Measurements from ENCODE around the gene RPLP2.

Gene RPLP2

DNA sequence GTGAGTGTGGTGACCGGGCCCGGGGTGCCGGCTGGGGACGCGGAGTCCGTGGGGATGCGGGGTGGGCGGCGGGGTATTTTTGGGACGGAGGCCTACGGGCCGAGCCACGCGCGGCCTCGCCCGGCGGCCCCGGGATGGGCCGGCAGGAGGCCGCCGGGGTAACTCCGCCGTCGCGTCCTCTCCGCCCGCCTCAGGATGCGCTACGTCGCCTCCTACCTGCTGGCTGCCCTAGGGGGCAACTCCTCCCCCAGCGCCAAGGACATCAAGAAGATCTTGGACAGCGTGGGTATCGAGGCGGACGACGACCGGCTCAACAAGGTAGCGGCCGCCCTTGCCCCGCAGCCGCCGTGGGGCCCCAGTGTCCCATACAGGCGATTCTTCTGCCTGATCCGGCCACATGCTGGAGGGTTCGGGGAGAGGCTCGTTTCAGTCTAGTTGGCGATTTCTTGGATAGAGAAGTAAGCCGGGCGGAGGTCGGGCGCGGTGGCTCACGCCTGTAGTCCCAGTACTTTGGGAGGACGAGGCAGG lies 337 bp downstream of the RPLP2 start:
- DNase-seq = no peak

DNA sequence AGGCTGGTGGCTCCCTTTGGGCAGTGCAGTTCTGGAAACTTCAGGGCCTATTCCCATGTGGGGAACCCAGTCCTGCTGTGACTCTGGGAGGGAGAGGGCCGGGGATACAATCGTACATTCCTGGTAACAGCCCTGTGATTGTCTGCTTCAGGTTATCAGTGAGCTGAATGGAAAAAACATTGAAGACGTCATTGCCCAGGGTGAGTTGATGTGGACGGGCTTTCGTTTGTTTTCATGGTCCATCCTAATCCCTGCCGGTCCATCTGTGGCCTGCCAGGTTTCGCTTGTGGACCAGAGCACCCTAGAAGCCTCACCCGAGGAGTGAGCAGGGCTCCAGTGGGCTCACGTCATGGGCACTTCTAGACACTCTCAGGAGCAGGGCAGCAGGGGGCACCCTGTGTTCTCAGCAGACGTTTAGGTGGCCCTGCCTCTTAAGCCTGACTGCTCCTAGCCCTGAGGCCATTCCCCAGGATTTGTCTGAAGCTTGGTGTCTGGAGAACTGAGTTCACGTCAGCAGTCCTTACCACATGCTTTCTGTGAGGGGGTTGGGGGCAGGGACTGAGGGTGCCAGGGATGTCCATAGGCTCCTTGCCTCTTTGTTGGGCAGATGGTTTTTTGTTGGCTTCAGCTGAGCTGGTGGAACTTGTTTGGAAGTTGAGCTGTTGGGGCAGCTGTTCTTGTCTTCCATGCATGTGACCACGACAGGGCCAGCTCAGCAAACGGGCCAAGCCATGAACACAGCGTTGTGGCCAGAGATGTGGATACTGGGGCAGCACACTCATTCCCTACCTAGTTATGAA lies 1.9 kb downstream of the RPLP2 start:
- DNase-seq = no peak

DNA sequence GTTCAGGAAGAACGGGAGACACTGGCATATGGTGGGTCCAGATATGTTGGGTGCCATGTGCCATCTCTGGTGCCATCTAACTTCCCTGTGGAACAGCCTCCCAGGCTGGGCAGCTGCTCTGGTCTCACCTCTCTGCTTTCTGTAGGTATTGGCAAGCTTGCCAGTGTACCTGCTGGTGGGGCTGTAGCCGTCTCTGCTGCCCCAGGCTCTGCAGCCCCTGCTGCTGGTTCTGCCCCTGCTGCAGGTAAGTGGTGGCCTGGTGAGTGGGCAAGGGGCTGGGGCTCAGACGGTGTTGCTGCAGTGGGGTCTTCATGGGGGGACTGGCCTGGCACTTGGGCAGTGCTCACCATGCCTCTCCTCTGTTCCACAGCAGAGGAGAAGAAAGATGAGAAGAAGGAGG lies 2.6 kb downstream of the RPLP2 start:
- DNase-seq = no peak

DNA sequence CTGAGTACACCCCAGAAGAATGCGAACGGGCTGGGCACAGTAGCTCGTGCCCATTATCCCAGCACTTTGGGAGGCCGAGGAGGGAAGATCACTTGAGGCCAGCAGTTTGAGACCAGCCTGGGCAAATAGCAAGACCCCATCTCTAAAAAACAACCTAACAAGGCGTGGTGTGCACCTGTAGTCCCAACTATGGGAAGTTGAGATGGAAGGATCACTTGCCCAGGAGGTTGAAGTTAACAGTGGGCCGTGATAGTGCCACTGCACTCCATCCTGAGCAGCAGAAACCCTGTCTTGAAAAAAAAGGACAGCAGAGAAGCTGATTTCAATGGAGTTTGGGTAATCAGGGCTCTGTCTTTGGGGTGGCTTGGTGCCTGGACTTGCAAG lies 3.3 kb downstream of the RPLP2 start:
- no peak for DNase-seq

DNA sequence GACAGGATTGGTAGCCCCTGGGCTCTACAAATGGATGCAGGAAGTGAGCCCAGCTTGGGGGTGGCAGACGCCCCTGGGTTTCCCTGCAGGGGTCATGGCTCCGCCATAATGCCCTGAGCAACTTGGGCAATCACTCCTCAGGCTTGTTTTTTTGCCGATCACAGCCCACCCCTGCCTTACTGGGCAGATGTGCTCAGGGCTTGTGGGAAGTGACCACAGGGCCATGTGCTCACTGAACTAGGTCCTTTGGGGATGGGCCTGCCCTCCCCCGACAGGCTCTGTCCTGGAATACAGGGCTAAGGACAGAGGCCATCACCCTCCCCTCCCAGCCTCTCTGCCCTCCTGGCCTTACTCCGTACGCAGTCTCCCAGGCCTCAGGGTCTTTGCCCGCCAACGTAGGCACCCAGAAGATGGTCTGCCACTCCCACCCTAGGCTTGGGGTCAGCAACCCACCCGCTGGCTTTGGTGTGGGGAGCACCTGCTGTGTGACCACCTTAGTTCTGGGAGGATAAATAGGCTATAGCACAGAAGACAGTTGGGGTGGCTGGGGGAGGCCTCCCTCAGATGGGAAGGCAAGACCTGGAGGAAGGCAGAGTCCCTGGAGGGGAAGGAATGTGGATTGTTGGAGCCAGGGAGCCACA lies 3.8 kb downstream of the RPLP2 start:
- no peak for DNase-seq

DNA sequence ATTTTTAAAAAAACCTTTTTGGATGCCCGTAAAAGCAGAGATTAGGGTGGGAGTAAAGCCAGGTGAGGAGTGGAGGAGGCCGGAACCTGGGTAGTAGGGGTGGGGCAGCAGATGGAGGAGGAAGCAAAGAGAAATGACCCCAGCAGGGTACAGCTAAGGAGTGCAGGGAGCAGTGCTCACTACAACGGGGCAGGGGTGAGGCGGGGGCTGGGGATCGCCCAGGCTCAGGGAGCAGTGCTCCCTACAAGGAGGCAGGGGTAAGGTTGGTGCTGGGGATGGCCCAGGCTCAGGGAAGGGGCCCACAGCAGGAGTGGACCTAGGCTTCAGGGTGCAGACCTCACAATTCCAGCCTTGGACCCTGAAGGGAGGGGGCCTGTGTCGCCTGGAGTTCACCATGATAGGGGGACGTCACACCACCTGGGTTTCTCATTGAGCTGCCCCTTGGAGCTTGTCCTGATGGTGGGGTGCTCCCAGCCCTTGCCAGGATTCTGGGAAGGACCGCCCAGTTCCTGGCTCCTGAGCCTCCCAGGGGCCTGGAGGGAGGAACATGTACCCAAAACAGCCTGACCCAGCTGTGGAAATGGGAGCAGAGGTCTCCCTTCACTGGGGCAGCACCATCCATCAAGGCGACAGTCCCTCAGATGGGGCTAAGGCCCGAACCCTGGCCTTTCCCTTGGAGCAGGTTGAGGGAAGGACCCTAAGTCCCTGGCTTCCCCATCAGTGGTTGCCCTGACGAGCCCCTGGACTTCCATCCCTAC lies 6.1 kb downstream of the RPLP2 start:
- DNase-seq = no peak

DNA sequence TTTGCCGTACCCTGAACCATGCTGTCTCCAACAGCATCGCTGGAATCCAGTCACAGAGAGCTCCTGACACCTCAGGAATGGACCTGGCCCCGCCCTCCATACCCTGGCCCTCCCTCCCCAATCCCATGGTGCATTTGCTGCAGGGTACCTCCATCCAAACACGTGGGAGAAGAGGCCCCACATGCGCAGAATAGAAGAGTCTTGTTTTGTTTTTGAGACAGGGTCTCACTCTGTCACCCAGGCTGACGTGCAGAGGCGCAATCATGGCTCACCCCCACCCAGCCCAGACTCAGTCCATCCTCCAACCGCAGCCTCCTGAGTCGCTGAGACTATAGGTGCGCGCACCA lies 6.6 kb downstream of the RPLP2 start:
- DNase-seq = no peak

DNA sequence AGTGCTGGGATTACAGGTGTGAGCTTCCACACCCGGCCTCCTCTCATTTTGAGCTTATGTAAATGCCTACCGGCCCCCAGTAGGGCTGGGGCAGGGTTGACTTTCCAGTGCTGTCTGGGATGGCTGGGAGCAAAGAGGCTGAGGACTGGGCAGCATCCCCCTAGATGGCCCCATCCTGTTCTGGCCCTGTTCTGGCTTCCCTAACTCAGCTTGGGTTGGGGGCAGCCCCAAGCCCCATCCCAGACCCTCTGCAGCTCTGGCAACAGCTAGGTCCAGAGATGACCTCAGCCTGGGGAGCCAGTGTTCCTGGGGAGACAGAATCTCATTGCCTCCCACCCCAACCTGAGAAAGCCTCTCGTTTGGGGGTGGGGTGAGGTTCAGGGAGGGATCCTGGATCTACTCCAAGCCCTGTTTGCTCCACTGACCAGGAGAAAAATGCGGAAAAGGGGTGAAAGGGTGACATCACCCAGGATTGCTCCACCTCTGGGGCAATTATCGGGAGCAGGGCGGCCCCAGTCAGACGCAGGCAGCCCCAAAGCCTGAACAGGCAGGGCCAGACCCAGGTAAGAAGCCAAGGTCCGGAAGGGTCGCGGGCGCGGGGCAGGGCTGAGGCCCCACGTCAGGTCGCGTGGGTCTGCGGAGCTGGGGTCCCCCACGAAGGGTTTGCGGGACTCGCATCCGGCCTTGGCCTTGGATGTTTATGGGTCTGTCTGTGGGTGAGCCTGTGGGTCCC lies 8.8 kb downstream of the RPLP2 start, which contains the start of gene PNPLA2:
Gene PNPLA2, plus strand, starts transcription at position 519 of the 733 bp plus-strand sequence. CDS start 805 bp downstream, outside the sequence.
- no peak for DNase-seq

DNA sequence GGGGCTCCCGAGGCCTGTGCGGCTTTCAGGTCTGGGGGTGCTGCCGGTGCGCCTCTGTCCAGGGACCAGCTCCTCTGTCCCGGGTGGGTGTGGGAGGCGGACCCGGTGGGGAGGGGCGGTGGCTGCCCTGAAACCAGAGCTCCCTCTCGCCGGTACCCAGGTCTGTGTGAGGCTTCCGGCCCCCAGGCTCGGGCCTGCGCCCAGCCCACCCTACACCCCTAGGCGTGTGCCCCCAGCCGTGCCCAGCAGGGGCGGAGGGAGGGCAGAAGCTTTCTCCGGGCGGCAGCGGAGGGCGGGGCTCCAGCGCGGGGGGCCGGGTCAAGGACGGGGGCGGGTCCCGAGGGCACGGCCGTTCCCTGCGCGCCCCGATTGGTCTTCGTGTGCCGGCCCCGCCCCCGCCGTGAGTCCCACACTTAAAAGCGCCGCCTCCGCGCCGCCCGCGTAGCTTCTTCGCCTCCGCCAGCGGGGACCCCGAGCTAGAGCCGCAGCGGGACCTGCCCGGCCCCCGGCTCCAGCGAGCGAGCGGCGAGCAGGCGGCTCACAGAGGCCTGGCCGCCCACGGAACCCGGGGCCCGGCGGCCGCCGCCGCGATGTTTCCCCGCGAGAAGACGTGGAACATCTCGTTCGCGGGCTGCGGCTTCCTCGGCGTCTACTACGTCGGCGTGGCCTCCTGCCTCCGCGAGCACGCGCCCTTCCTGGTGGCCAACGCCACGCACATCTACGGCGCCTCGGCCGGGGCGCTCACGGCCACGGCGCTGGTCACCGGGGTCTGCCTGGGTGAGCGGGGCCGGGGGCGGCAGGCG lies 9.6 kb downstream of the RPLP2 start:
- peak; percentile 90 for DNase-seq

DNA sequence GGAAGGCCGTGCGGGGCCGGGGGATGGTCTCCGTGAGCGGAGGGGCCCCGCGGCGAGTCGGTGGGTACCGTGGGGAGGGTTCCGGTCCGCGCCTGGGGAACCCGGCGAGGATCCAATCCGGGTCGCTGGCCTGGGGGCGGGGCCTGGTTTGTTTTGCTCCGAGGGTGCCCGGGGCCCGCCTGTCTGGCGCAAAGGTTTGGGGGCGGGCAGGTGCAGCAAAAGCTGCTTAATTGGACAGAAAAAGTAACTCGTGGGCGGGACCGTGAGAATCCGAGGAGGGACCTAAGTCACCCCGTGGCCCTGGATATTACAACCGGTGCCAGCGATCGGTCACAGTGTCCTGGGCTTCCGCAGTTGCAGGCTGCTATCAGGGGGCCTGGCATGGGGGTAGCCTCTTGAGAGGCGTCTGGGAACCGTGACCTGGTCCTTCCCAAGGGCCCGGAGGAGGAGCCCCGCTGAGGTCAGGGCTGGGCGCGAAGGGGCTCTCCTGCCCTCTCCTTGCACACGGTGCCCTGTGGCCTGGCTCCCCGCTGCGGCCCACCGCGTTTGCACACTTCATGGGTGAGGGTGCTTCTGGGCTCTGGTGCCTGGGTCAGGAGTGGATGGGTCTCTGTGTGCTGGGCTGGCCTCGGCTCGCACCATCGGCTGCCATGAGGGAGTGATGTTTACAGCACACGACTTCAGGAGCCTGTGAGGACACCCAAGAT lies 10.3 kb downstream of the RPLP2 start:
- DNase-seq = peak; percentile 95

DNA sequence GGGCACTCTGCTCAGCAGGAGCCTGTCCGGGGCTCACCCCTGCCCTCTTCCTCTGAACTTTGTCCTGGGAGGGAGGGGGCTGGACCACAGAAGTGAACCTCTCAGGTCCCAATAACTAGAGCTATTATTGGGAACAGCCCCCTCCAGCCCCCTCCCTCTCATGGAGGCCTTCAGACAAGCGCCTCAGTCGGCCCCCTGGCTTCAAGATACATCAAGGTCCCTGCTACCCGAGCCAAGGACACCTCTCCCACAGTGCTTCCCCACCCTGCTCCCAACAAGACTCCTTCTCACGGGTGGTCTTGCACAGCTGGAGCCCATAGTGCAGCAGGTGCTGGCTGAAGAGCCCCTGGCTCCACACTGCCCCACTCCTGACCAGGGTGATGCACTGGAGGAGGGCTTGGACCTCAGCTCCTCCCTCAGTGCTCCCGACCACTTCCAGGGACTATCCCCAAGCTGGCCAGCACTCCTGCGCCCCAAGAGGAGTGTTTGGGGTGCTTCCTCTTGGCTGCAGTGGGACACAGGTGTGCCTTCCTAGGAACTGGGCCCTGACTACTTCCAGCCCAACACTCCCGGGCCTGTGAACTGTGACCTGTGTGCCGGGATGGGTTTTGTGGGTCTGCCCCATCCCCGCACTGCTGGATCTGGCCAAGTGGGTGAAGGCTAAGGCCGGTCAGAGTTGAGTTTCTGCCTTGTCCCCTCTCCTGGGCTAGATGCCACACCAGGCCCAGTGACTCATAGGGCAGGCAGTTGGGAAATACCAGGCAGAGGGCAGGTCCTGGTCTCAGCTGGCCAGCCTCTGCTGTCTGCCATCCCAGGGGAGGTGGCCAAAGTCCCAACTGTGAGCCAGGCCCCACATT lies 11.1 kb downstream of the RPLP2 start:
- DNase-seq = no peak

DNA sequence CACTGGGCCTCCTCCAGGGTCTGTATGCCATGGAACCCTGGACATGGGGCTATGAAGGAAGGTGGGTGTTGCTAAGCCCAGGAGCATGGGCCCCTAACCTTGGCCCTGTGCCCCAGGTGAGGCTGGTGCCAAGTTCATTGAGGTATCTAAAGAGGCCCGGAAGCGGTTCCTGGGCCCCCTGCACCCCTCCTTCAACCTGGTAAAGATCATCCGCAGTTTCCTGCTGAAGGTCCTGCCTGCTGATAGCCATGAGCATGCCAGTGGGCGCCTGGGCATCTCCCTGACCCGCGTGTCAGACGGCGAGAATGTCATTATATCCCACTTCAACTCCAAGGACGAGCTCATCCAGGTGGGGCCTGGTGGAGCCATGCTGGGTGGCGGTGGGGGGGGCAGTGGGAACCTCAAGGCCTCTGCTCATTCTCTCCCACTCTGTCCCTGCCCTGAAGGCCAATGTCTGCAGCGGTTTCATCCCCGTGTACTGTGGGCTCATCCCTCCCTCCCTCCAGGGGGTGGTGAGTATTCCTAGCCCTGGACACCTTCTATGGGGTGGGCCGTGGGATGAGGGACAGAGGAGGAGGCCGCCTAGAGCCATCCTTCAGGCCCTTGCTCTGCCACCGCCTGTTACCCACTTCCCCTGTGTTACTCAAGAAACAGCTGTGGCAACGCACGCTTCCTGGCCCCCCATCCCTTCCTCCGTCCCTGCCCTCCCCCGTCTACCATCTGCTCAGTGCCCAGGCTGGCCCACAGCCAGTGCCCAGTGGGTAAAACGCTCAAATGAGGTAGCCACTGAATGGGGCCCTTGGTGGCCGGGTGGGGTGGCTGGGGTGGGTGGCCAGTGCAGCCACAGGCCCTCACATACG lies 12.0 kb downstream of the RPLP2 start:
- no peak for DNase-seq

DNA sequence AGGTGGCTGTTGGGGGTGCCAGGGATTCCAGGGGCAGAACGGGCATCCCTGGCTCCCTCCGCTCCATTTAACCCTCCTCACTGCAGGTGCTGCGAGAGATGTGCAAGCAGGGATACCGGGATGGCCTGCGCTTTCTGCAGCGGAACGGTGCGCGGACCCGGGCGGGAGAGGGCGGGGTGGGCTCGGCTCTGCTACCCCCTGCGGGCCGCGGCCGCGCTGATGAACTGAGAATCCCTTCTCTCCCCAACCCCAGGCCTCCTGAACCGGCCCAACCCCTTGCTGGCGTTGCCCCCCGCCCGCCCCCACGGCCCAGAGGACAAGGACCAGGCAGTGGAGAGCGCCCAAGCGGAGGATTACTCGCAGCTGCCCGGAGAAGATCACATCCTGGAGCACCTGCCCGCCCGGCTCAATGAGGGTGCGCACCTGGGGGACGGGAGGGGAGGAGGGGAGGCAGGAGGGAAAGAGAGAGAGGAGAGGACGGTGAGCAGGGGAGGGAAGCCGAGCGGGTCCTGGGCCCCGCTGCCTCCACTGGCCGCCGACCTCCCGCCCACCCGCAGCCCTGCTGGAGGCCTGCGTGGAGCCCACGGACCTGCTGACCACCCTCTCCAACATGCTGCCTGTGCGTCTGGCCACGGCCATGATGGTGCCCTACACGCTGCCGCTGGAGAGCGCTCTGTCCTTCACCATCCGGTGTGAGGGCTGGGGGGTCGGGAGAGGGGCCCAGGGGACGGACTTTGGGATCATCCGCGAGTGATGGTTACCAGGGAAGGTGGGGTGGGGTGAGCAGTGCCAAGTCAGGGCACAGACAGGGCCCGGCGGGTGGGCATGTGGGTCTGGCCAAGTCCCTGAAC lies 13.9 kb downstream of the RPLP2 start:
- no peak for DNase-seq

DNA sequence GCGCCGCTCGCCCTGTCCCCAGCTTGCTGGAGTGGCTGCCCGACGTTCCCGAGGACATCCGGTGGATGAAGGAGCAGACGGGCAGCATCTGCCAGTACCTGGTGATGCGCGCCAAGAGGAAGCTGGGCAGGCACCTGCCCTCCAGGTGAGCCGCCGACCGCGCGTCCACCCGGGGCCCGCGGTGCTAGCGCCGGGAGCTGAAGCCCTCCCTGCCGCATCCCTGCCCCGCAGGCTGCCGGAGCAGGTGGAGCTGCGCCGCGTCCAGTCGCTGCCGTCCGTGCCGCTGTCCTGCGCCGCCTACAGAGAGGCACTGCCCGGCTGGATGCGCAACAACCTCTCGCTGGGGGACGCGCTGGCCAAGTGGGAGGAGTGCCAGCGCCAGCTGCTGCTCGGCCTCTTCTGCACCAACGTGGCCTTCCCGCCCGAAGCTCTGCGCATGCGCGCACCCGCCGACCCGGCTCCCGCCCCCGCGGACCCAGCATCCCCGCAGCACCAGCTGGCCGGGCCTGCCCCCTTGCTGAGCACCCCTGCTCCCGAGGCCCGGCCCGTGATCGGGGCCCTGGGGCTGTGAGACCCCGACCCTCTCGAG lies 14.6 kb downstream of the RPLP2 start:
- no peak for DNase-seq

DNA sequence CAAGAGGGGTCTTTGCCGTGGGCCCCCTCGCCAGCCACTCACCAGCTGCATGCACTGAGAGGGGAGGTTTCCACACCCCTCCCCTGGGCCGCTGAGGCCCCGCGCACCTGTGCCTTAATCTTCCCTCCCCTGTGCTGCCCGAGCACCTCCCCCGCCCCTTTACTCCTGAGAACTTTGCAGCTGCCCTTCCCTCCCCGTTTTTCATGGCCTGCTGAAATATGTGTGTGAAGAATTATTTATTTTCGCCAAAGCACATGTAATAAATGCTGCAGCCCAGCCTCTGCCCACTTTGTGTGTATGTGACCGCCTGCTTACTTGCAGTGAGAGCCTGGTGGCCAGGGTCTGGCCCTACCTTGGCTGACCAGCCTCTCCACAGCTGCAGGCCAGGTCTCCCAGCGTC lies 15.2 kb downstream of the RPLP2 start:
- no peak for DNase-seq

DNA sequence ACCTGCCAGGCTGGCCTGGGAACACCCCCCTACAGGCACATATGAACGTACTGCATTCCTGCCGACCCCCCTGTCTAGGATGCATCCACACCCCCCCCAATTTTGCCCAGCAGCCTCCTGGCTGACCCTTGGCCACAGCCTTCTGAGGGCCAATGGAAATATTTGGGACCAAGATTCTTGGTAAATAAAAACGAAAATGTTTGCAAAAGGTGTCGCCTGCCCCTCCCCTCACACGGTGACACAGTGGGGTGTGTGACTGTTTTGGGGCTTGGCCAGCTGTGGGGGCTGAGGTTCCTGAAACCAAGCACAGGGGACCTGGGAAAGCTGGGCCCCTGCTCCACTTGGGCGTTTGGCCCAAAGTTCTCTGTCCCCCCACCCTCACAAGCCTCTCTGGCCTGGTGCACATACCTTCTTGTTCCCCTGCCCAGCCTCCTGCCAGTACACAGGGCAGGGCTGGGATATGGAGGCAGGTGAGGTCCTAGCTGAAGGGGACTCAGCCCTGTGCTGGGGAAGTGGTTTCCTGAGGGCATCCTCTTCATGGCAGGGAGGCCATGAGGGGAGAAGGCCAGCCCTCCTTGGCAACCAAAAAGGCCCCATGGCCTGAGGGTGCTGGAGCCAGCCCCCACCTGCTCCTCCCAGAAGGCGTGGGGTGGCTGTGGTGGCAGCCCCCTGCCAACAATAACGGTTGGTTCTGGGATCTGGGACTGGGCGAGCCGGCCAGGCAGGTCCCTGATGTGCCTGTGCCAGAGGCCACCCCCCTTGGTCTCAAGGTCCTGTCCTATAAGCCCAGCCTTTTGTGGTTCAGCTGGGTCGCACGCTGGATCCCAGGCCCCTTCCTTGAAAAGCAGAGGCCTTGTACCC lies 15.8 kb downstream of the RPLP2 start:
- no peak for DNase-seq

DNA sequence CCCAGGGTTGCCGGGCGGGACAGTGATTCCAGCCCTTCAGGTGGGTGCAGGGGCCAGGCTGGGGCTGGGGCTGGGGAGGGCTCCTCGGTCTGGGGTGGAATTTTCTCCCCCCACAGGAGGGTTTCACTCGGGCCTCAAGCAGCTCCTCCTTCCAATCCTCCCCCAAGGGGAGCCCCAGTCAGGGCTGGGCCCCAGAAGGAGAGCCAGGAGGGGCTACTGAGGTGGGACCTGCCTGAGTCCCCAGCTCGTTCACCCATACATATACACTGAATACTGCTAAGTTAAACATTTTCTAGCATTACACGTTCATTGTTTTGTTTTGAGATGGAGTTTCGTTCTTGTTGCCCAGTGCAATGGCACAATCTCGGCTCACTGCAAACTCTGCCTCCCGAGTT lies 16.5 kb downstream of the RPLP2 start:
- DNase-seq = no peak
